GM21529 (cell line): ENCODE data around the gene SEMA3E.
"Not testable (repeated sequence)": the region's sequence is repeated elsewhere in the genome, so short reads cannot be mapped to it uniquely, and the experiment has no call there.

ENCODE experiments used
- ATAC-seq: cut with Tn5 transposase; IDR thresholded peaks from one replicate; pipeline ENCODE4 v1.9.1; 2021; ENCODE audit not compliant: unreplicated experiment

Gene SEMA3E

DNA sequence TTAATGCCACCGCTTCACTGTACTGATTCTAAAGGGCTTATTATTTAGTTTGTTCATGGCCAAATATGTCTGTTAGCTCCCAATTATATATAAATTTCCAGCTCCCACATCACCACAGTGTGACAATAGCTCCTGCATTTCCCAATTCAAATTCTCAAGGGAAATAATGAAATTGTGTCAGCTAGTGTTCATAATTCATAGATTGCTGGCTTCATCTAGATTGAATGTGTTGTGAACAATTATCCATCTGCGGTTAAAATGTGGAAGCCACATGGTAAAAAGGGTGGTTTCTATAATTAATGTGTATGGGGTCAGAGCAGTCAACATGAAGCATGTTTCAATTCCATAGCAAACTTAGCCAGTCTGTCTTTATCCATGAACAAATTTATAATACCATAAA lies 154.3 kb downstream of the SEMA3E start:
- ATAC-seq, result no peak

DNA sequence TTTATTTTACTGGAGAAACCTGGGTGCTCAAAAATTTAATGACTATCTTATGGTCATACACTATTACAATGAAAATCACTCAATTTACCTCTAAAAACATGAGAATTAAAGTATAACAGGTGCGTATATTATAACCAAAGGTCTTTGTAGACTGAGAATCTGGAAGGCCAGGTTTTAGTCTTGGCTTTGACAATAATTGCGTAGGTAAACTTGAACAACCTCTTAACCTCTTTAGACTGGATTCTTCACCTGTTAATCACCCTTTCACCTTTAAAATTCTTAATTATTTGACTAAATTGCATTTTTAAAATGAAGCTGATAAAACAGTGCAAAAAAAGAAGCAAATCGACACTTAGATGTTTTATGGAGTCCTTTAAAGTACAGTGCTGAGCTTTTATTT lies 156.1 kb downstream of the SEMA3E start:
- ATAC-seq, result no peak

DNA sequence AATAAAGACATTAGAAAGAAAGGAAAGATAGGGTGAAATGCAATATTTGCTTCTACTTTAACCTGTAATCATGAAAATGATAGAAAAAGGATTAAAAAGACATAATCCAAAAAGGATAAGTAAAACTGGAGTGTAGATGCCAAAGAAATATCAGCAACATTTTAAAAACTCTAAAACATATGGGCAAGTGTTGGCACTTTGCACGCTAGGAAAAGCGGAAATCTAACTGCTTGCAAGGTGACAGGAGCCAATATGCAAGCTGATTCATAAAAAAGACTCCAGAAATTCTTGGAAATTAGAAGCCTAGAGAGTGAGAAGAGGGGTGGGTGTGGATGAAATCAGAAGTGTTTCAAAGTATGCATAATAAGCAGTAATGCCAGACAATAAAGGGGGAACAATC lies 161.1 kb downstream of the SEMA3E start:
- ATAC-seq, result no peak

DNA sequence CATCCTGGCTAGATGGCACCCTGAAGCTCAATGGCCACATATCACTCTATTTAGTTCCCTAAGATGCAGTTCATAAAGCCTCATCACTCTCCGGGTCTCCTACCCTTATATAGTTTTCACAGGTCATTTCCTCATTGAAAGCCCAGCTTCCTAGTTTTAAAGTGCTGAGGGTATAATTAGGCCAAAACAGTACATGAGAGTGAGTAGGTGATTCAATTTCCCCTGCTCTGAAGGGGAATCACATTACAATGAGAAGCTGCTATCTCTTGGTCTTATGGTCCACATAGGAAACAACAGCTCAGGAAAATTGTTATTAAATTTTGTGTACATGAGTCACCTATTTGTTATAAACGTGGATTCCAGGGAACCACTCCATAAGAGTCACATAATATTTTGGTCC lies 162.0 kb downstream of the SEMA3E start:
- ATAC-seq, result no peak

DNA sequence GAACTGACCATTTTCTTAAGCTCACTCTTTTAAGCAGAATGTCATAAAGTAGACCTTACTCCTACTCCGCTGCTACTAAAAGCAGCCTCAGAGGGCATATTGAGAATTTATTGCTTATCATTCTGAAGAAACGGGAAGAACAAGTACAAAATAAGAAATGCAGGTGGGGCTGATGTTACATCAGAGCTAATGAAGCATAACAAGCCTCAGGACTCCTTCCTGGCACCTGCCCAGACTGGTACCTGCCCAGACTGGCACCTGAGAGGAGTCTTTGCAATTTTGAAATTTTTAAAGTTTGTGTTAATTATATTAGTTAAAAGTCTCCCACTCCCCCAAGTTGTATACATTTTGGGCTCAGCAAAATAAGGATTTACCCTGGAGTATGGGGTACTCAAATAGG lies 162.4 kb downstream of the SEMA3E start:
- ATAC-seq, result no peak

DNA sequence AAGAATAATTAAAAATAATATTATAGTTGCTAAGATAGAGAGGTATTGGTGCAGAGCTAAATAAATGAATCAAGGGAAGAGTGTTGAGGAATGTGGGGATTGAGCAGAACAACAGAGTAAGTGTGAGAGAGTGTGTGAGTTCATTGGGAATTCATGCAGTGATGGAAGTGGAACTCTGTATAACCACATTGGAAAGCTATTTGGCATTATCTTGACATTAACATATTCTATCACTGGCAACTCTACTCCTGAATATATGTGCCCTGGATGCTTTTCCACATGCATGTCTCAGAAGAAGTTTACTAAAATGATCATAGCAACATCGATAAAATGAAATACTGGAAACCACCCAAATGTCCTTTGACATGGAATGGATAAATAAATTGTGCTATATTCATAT lies 164.1 kb downstream of the SEMA3E start:
- no peak for ATAC-seq

DNA sequence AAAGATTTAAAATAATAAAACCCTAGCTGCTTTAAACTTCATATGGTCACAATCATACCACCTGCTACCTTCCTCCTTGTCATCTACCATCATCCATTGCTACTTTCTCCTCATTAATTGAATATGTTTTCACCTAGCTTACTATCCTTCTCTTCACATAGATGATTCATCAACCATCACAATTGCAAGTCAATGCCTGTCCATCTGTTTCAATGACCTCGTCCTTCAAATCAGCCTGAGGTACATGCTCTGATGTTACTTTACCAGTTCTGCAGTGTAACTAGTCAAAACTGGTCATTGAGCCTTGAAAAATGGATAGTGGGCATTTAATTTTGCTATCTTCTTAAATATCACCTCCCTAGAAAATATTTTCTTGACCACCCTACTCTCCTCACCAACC lies 164.7 kb downstream of the SEMA3E start:
- ATAC-seq, result no peak

DNA sequence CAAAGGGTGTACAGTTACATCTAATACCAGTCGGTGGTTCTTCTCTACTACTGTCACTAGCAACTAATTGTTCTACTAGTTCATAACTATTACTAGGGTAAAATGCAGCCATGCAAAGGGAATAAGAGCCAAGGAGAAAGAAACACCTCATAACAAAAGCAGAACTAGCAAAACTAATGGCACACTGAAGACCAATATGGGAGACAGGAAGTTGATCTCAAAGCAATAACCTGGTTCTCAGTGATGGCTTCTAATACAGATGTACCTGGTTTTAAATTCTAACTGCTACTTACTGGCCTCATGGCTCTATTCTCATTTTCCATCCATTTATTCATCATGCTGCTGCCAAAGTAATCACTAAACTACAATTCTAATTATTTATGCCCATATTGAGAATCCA lies 170.3 kb downstream of the SEMA3E start:
- ATAC-seq, result no peak

DNA sequence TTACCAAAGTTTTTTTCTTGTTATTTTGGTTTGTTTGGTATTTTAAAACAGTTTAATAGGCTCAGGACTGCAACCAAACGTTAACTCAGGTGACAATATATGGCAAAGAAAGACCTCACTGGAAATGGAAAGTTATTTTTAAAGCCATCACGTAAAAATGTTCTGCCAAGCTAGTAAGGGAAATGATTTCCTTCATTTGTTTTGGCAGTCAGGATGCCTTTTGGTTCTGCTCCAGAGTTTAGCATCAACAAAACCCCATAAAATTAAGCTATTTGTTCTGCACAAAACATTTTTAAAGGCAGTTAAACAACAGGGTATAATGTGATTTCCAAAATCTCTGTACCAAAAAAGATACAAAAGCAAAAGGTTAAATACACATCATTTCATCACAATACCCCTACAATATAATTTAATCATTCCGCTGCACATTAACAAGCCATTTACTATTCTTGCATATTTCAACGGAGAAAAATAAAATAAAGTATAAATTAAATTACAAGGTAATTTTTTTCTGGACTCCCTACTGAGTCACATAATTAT lies 172.4 kb downstream of the SEMA3E start:
- no peak for ATAC-seq

DNA sequence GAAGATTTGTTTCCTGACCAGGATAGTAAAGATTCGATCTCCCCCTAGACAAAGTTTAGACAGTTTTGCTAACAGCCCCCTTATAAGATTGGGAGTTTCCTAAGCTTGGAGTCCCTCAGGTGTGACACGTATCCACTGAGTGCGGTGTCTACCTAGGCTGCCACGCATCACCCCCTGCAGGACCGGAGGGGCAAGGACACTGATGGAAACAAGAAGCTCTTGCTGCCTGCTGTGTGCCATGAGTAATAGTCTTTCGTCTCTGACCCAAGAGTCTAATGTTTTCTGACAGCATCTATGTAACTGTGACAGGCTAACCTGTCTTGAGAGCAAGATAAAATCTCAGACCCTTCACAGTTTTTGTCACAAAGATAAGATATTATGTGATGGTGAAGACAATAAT lies 173.5 kb downstream of the SEMA3E start:
- no peak for ATAC-seq

DNA sequence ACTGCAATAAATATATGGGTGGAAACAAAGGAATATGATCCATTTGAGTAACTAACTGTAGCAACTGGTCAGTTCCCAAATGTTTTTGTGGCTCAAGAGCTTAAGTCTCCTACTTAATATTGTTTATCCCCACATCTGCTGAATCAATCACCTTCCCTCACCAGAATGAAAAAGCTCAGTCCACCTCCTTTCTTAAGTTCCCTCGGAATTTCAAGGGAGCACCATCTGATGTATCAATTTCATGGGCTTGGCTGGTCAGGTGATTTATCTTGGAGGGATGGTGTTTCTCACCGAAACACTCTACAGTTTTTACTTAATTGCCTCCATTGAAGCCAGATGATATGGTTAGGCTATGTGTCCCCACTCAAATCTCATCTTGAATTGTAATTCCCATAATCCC lies 176.6 kb downstream of the SEMA3E start:
- no peak for ATAC-seq

DNA sequence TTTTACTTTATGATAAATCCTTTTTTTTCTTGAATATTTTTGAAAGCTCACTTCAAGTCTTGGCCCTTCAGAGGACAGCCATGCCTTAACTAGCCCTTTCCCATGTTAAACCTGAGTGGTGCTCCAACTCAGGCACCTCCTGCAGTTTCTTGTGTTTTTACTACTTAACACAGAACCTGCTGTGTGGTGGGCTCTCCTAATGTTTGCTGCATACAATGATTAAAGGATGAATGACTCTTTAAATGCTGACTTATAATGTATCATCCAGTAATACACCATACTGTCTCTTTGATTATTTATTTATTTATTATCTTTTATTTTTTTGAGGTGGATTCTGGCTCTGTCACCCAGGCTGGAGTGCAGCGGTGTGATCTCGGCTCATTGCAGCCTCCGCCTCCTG lies 179.4 kb downstream of the SEMA3E start:
- no peak for ATAC-seq

DNA sequence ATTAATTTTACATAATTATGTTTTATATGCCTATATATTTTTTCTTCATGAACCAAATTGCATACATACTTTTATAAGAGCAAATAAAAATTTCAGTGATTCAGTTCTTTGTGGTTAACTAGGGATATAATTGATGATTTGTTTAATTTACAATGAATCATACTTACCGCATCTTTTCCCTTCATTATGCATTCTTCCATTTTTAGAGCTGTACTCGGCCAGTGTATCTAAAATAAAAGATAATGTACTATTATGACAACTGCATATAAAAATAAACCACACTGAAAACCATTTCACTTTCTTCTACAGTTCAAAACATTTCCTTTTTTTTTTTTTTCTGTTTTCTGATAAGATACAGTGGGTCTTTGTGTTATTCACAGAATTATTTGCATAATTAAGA lies 179.9 kb downstream of the SEMA3E start:
- no peak for ATAC-seq

DNA sequence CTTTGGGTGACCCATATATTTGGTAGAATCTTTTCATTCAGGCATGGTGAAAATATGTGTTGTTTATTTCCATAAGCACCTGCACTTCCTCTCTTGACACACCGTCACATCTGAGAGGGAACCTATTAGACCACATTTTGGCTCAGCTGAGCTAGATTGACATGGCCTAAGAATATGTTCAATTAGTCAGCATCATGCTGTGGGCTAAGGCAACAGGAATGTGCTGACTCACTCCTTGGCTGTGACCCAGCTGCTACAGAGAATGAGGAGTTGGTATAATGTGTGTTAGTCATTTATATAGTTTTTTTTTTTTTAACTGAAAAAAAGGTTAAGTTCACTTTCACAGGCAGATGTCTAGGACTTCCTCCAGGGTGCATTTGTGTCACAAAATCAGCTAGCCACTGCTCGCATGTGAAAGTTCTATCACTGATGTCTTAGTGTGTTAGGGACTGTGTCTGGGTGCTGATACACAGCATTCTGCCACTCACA lies 180.6 kb downstream of the SEMA3E start:
- ATAC-seq, result peak; percentile 81

DNA sequence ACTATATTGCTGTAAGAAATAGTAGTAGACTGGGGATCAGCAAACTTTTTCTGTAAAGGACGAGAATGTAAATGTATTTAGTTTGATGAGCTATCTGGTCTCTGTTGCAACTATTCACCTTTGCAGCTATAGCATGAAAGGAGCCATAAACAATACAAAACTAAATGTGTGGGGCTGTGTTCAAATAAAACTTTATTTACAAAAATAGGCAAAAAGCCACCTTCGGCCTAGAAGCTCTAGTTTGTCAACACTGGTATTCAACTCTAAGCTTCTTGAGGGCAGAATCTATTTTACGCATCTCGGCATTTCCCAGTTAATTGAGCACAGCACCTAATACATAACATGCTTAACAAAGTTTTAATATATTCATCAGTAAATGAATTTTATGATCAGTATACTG lies 181.4 kb downstream of the SEMA3E start:
- no peak for ATAC-seq

DNA sequence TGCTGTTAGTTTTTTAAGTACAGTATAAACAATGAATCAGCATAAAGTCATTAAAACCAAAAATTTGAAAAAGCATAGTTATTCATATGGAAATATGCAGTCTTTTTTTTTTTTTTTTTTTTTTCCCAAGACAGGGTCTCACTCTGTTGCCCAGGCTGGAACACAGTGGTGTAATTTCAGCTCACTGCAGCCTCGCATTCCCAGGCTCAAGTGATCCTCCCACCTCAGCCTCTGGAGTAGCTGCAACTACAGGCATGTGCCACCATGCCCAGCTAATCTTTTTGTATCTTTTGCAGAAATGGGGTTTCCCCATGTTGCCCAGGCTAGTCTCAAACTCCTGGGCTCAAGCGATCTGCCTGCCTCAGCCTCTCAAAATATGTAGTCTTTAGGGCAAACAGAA lies 182.0 kb downstream of the SEMA3E start:
- no peak for ATAC-seq

DNA sequence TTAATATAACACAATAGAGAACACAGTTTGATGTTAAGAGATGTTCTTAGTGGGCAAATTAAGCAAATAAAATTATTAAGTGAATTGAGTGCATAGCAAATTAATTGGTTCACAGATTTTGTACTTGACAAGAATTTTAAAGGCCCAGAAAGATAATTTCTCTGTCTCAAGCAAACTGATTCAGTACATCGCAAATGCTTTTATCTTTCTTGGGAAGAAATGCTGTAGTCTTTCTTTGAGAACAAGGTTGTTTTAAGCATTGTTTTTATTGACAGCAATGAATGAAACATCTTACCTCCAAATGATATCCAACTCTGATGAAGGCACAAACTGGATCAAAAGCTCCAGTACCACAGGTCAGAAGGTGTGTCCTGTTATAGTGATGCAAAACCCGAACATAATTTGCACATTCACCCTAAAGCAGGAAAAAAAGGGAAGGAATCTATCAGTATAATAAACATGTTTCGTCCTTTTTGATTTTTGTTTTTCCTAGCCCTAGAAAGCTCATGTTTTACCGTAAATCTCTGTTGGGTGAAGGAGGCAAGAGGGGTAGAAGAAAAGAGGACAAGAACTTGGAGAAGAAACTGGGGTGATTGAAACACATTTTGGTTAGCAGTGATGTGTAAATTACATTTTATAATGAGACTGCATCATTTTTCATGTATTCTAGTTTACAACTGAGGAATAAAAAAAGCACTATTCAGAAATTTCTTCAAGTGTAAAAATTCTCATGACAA lies 182.6 kb downstream of the SEMA3E start:
- no peak for ATAC-seq

DNA sequence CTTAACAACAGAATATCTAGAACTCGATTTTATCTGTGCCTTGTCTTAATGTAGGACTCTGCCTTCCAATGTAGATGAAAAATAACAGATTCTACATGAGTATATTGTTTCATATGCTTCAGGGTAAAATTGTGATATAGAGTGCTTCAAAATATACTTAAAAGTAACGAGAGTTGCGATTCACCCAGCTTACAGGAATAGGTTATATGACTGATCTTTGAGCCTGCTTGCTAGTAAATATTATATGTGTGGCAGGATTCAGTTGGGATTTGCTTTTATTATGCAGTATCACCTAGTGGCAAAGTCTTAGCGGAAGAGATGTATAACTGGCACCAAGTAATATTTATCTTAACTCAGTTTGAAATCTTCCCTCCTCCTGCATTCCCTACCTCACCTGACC lies 183.3 kb downstream of the SEMA3E start:
- no peak for ATAC-seq

DNA sequence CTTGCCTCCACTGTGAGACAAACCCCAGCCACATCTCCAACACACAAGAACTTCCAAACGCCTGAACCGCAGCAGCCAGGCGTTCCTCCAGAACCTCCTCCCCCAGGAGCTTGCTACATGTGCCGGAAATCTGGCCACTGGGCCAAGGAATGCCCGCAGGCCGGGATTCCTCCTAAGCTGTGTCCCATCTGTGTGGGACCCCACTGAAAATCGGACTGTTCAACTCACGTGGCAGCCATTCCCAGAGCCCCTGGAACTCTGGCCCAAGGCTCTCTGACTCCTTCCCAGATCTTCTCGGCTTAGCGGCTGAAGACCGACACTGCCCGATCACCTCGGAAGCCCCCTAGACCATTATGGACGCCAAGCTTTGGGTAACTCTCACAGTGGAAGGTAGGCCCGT lies 187.1 kb downstream of the SEMA3E start:
- ATAC-seq, result not testable (repeated sequence)

DNA sequence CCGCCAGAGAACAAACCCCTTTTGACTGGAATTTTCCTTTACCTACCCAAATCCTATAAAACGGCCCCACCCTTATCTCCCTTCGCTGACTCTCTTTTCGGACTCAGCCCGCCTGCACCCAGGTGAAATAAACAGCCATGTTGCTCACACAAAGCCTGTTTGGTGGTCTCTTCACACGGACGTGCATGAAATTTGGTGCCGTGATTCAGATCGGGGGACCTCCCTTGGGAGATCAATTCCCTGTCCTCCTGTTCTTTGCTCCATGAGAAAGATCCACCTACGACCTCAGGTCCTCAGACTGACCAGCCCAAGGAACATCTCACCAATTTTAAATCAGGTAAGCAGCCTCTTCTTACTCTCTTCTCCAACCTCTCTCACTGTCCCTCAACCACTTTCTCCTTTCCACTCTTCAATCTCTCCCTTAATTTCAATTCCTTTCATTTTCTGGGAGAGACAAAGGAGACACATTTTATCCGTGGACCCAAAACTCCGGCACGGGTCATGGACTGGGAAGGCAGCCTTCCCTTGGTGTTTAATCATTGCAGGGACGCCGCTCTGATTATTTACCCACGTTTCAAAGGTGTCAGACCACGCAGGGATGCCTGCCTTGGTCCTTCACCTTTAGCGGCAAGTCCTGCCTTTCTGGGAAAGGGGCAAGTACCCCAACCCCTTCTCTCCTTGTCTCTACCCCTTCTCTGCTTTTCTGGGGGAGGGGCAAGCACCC lies 188.8 kb downstream of the SEMA3E start:
- ATAC-seq, result not testable (repeated sequence)

DNA sequence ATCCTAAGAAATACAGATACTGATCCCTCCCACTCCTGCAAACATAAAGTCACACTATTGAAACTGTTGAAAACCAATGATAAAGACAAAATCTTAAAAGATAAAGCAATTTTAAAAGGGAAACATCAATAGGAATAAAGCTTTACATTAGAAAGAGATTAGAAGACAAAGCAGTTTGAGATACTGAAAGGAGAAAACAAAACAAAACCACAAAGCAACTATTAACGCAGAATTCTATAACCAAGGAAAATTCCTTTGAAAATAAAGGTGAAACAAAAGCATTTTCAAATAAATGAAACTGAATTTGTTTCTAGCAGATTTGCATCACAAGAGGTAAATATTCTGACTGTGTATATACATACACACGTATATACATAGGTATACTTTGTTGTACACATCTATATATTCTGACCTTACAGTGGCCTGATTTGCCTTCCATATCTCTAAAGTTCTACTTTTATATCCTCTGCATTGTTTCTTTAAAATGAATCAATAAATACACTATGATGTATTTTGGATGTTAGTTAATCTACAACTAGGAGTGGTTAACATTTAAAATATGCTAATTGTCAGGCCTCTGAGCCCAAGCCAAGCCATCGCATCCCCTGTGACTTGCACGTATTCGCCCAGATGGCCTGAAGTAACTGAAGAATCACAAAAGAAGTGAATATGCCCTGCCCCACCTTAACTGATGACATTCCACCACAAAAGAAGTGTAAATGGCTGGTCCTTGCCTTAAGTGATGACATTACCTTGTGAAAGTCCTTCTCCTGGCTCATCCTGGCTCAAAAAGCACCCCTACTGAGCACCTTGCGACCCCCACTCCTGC lies 189.6 kb downstream of the SEMA3E start:
- not testable (repeated sequence) for ATAC-seq
